Activated CD8-positive, alpha-beta memory T cell treated with anti-CD3 and anti-CD28 coated beads, Interleukin-2, amount 50 U/mL, for 4 hours (primary cell): ENCODE data around the gene ARHGAP10.

Experiments used
- DNase-seq: peaks from one replicate; pipeline ENCODE4 v3.0.0-alpha.2; 2020

ARHGAP10 gene

GRCh38 chr4:147830102-147830463, 98.2 kb downstream of the ARHGAP10 start:
- DNase-seq: no peak

- DNase-seq: no peak
Observed at GRCh38 chr4:147830987-147831386, 99.1 kb downstream of the ARHGAP10 start.

GRCh38 chr4:147831551-147832171, 99.8 kb downstream of the ARHGAP10 start:
- DNase-seq: no peak

DNA sequence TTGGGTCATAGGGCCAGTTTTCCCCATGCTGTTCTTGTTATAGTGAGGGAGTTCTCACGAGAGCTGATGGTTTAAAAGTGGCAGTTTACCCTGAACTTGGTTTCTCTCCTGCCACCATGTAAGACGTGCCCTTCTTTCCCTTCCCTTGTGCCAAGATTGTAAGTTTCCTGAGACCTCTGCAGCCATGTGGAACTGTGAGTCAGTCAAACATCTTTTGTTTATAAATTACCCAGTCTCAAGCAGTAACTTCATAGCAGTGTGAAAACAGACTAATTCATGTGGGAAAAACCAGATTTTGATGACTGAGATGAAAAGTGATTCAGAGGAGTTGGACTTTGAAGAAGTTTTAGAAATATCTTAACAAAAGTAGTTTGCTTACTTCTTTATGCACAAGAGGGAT, 101.4 kb downstream of the ARHGAP10 start:
- DNase-seq: no peak

DNA sequence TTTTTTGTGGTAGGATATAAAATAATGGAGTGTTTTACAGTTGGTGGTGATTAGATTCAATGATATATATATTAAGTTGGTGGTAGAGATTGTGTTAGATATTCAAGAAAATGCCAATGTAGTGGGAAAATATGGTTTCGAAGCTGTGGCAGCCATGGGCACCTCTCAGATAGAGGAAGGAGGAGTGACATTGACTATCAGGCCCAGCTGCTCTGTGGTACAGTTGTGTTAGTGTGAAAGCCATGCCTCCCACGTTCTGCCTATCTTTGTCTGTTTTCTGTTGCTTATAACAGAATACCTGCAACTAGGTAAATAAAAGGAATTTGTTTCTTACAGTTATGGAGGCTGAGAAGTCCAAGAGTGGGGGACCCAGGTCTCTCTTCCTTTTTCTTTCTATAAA, 101.9 kb downstream of the ARHGAP10 start:
- no peak for DNase-seq

GRCh38 chr4:147834480-147834879, 102.6 kb downstream of the ARHGAP10 start:
- no peak for DNase-seq

GRCh38 chr4:147836807-147837206, 104.9 kb downstream of the ARHGAP10 start:
- DNase-seq: no peak

- no peak for DNase-seq
Observed at GRCh38 chr4:147837435-147837834, 105.5 kb downstream of the ARHGAP10 start.

GRCh38 chr4:147837854-147838253, 106.0 kb downstream of the ARHGAP10 start:
- no peak for DNase-seq

GRCh38 chr4:147839200-147839599, 107.3 kb downstream of the ARHGAP10 start:
- DNase-seq: no peak

GRCh38 chr4:147839663-147840062, 107.8 kb downstream of the ARHGAP10 start:
- DNase-seq: no peak

GRCh38 chr4:147840838-147841738, 109.2 kb downstream of the ARHGAP10 start:
- DNase-seq: no peak

DNA sequence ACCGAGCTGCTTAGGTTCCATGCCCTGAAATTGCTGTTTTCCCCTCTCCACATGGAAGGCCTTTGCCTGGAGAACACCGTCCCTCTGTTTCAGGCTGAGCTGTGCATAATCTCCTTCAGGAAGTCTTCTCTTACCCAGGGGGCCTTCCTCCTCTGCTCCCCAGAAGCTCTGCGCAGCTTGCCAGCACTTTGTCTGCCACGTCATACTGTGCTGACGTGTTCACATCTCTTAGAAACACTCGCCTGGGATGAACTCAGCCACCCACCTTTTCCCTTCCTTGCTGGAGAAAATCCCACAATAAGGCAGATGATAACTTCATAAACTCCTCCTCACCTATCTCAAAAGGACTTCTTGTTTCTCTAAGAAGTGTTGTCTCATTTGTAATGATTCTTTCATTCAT, 110.7 kb downstream of the ARHGAP10 start:
- no peak for DNase-seq

- no peak for DNase-seq
Observed at GRCh38 chr4:147843162-147843561, 111.3 kb downstream of the ARHGAP10 start.

- no peak for DNase-seq
Observed at GRCh38 chr4:147844781-147845180, 112.9 kb downstream of the ARHGAP10 start.

DNA sequence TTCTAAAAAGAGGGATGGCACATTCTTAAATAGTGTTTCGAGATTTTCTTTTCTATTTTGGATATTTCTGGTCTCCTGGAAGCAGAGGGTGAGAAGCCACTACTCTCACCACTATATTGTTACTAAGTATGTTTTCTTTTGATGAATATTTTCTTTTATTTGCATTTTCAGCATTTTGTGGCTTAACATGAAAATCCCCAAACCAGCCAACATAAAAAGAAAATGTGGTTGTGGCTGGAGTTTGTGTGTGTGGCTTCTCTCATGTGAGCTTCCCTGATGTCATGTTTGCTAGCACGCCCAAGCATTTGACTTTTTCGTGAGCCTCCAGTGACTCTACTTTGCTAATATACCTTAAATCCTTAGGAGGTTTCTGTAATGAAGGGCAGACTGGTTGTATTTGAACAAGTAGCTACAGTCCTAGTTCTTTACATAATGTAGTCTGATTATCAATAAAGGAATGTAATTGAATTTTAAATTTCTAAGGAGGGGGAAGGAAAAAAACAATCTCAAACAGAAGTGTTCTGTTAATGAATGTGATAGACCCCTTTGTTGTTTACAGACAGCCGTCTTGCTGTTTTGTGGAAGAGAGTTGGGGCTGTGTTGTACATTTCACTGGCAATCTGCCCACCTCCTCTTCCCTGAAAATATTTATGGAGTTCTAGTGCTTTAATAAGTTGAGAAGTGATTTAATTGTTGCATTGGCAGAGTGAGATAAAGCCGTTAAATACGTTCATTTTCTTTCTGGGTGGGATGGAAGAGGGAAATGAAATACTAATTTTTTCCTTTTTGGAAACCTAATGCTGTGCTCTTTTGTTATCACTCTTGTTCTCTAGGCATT, 114.6 kb downstream of the ARHGAP10 start:
- no peak for DNase-seq

DNA sequence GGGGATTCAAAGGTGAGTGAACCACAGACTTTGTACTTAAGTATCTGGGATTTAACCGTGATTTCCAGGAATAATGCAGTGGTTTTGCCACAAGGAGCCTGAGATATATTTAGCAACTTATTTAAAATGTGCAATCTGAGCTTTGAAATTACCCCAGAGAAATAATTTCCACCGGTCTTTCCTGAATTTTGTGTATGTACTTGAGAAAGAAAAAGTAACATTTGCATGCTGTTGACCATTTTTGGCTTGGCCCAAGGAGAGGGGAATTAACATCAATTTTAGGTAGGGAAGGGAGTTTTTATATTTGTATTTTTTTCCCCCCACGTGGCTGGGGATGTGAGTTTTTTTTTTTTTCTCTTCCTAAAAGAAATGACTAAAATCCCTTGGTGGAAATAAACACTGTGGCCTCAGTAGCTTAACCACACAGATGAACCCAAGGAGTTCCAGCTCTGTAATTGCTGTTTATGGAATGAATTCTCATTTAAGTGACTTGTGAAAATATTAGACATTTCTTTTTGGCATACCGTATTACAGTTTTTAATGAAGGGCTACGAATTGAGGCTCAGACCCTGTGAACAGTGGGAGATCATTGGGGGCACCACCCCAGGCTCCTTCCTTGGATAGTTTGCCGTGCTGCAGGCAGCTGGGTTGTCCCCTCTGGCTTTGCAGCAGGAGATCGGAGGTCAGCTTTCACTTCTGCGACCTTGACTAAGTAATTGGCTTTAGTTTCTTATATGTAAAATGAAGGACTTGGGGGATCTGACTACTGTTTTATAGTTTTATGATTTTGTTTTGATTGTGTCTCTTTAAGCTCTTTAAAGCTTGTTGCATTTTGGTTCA, 116.1 kb downstream of the ARHGAP10 start:
- DNase-seq: no peak

DNA sequence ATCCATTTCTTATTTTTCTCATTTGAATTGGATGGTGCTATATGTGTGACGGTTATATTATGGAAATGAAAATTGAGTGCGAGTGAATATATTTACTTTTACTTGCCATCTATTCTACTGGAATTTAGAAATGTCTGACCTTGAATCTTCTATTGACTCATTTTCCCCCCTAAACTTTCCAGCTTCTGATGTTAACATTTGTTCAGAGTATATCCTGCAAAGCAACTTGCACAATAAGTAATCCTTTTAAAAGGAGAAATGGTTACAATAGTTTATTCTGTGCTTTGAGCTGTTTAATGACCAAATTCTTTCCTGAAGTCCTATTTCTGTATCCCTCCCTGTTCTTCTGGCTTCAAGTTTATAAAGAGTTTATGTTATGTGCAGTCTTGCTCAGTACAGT, 116.7 kb downstream of the ARHGAP10 start:
- no peak for DNase-seq

DNA sequence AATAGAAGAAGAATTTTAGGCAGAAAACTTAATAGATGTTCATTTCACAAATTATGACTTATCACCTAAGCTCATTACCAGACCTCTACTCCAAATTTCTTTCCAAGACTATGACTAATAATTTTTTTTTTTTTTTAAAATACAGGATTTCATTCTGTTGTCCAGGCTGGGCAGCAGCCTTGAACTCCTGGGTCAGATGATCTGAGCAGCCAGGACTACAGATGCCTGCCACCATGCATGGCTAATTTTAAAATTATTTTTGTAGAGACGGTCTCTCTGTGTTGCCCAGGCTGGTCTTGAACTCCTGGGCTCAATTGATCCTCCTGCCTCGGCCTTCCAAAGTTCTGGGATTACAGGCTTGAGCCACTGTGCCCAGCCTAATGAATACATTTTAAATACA, 119.2 kb downstream of the ARHGAP10 start:
- DNase-seq: no peak

- DNase-seq: no peak
Observed at GRCh38 chr4:147853706-147854105, 121.8 kb downstream of the ARHGAP10 start.

DNA sequence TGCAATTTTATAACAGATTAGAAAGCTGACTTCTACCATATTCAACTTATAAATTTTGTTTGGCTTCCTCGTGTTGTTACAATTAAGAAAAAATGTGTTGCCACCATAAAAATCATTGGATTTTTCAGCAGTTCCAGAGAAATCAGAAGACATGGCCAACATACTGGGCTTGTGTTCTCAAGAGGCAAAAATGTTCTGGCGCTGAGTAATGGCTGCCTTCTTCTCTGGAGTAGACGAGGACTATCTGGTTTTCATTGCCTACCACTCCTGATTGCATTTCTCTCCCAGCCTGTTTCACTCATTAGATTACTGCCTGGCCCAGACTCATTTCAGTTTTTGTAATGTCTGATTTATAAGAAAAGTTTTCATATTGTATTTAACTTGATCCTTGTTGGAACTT, 122.3 kb downstream of the ARHGAP10 start:
- DNase-seq: no peak

GRCh38 chr4:147855571-147856009, 123.7 kb downstream of the ARHGAP10 start:
- no peak for DNase-seq

DNA sequence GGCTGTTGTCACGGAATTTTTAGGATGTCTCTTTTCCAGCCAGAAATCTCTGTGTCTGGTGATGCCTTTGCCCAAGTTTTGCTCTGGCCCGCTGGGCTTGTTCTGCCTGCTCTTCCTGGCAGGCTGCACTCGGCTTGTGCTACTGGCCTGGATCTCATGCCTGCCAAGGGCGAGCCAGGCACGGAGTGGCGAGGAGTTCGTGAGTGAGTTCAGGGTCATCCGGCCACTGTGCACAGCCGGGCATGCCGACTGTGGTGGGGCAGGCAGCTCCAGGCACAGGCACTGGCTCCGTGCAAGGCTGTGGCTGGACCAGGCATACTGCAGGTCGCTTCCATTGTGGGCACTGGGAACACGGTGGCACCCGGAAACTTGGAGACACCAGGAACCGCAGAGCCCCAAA, 129.1 kb downstream of the ARHGAP10 start:
- no peak for DNase-seq
